SKM-1 treated with dmso at 0.1 percent for 144 hours (cell line): Measurements from ENCODE around the gene LMLN.
"Not testable (repeated sequence)": the region's sequence is repeated elsewhere in the genome, so short reads cannot be mapped to it uniquely, and the experiment has no call there.

Source experiments
- DNase-seq: peaks from one replicate; lab custom pipeline; 2025; ENCODE audit not compliant: unreplicated experiment; lab: John Stamatoyannopoulos, UW

LMLN gene

DNA sequence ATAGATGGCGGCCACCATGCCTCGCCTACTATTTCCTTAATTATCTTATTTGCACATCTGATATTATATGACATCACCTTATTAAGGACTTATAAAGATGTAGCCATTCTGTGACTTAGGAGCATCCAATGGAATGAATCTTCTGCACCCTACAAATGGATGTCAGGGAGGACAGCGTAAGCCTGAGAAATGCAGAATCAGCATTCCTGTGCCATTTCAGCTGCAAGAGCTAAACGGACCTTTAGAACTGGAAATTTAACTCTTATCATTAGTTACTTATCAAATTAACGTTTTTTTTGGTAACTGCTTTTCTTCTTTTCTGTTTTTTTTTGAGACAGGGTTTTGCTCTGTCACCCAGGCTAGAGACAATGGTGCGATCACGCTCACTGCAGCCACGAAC lies 65.6 kb downstream of the LMLN start:
- DNase-seq: no peak

DNA sequence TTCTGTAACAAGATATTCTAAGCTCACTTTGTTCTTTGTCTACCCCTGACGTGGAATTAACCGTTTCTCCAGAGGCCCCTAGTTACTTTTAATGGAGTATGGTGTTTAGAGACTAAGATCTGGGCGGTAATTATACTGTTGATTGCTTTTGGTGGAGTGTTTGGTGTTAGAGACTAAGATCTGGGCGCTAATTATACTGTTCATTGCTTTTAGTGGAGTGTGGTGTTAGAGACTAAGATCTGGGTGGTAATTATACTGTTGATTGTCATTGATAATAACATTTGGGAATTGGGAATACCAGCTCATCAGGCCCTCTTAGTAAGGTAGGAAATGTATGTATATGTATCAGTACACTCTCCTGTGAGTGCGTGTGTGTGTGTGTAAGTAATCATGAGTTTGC lies 66.6 kb downstream of the LMLN start:
- no peak for DNase-seq

DNA sequence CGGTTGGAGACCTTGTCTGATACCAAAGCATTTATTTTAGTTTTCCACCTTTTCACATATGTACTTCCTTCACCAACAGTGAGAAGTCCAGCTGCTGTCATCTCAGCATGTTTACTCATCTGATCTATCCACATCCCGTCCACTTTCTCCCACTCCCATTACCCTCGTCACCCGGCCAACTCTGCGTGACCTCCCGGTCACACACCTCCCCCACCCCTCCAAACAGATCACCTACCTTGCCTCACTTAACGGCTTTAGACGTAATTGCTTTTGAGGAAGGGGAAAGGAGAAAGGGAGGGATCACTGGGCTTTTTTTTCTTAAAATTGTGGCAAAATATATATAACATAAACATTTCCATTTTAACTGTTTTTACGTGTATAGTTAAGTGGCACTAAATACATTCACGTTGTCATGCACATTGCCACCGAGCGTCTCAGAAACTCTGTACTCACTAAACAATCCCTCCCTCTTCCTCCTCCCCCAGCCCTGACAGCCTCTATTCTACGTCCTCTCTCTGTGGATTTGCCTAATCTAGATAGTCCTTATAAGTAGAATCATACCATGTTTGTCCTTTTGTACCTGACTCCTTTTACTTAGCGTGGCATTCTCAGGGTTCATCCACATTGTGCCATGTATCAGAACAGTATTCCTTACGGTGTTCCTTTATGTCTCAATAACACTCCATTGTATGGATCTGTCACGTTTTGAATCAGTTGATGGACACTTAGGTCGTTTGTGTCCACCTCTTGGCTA lies 67.2 kb downstream of the LMLN start:
- no peak for DNase-seq

DNA sequence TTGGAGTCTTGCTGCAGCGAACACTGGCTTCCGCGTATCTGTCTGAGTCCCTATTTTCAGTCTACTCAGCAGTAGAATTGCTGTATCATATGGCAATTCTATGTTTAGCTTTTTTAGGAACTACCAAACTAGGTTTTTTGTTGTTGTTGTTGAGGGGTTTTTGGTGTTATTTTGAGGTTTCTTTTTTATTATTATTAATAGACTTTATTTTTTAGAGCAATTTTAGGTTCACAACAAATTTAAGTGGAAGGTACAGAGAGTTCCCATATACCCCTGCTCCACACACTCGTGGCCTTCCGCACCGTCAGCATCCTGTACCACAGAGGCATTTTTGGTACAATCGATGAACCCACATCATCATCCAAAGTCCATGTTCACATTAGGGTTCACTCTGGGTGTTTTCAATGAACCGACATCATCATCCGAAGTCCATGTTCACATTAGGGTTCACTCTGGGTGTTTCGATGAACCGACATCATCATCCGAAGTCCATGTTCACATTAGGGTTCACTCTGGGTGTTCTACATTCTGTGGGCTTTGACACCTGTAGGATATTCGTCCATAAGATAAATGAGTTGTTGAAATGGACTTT lies 67.9 kb downstream of the LMLN start:
- no peak for DNase-seq

DNA sequence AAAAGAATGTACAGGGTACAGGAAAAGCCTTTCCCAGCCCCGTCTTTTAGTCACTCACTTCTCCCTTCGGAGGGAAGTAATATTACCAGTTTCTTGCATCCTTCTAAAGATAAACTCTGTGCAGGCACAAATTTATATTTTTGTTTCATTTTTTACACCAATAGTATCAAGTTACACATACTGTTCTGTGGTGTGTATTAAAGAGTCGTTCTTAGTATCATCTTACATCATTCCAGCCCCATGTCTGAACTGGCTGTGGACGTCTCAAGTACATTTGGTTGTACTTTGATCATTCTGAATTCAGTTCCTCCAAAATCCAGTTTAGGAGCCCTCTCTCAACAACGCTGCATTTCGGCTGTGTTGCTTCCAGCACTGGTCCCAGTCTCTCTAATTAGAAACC lies 68.7 kb downstream of the LMLN start:
- no peak for DNase-seq

DNA sequence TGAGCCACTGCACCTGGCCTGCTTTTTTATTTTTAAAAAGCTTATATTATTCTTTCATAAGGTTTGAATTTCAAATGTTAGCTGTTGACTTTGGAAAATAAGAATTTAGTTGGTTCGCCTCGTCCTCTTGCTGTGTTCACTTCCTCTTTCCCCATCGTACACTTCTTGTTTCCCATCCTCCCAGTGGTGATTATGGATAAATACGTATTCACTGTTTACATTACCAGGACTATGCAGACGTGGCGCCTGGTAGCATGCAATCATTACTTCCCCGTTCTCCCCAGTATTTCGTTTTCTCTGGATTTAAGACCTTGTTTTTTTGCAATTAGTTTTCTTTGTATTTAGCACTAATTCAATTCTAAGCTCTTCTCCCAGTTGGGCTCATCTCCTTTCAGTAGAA lies 70.1 kb downstream of the LMLN start:
- DNase-seq: peak; percentile 18

DNA sequence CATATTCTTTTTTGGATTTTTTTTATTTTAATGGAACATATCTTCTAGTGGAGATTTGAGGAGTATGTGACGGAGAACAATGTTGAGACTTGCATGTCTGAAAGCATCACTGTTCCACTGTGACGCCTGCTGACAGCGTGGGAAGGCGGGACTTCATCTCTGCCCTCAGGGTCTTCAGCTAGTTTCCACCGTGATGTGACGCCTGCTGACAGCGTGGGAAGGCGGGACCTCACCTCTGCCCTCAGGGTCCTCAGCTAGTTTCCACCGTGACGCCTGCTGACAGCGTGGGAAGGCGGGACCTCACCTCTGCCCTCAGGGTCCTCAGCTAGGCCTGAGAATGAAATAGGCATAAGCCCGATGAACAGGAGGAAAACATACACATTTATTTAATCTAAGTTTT lies 70.7 kb downstream of the LMLN start:
- no peak for DNase-seq

DNA sequence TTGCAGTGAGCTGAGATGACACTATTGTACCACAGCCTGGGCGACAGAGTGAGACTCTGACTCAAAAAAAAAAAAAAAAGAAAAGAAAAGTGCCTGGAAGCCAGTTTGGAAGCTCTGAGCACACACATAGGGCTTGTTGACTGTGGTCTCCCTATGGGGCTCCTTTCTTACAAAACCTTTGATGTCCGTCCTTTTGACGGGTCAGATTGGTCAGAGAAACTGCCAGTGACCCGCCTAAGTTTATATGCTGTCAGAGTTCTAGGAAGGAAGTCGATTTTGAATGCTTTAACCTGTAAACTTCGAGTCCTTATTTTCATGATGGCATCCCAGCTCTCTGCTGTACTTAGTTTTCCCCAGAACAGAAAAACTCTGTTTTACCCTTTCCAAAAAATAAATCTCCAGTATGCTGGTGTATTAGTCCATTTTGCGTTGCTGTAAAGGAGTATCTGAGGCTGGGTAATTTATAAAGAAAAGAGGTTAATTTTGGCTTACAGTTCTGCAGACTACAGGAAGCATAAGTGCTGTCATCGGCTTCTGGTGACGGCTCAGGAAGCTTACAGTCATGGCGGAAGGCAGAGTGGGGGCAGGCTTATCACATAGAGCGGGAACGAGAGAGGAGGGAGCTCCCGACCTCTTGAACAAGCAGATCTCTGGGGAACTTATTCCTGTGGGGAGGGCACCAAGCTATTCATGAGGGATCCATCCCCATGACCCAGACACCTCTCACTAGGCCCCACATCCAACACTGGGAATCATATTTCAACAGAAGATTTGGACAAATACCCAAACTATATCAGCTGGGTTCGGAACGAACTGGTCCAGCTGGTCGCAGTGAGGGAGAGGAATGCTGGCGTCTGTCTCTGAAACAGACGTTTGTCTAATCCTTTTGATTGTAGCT lies 72.3 kb downstream of the LMLN start:
- DNase-seq: no peak

DNA sequence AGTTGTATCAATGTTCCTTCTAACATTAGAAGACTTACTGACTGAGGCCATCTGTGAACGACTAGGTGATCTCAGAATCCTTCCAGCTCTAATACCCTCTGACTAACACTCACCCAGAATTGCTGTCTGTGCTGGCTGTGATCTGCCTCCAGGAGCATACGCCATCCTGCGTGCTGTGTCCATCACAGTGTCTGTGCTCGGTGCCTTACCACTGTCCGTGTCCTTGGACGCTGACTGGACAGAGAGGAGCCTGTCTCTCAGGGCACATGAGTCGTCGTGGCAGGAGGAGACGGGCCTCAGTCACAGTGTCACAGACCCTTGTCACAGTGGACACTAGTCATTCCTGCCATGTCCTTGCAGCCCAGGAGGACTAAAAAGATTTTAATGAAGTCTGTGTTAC lies 83.1 kb downstream of the LMLN start:
- DNase-seq: no peak

DNA sequence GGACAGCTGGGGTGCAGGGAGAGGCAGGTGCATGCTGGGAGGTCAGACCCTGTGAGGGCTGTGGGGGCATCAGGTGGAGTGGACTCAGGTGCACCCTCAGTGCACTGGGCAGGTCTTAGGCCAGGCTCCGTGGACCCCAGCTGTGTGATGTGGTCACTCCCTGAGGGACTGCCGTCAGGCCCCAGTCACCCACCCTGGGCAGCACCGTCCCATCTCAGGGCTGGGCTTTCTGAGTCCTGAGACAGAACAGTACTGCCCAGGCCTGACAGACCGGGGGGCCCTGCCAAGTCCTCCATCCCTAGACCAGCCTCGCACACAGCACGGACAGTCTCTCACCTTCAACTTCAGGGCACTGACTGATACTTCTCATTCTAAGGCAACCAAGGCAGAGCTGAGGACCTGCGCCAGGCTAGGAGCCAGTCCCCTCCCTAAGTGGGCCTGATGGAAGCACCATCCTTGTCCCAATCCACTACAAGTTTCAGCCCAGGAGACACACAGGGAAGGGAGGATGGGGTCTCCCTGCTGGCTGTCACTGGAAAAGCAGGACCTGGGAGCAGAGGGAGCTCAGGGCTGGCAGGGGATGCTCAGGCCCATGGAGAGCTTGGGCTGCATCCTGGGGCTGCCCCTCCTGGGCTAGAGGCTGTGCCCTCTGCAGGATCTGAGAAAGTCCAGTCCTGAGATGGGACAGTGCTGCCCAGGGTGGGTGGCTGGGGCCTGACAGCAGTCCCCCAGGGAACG lies 86.3 kb downstream of the LMLN start:
- no peak for DNase-seq

DNA sequence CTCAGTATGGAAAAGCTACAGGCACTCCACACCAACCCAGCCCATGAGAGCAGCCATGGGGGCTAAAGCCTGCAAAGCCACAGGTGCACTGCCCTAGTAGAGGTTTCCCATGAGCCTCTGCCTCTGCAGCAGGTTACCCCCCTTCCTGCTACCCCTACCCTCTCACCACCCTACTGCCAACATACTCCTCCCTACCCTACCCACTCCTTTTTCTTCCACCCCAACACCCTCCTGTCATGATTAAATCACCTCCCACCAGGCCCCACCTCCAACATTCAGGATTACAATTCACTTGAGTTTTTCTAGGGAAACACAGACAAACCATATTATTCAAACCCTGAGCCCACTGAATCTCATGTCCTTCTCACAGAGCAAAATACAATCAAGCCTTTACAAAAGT lies 88.4 kb downstream of the LMLN start:
- no peak for DNase-seq

DNA sequence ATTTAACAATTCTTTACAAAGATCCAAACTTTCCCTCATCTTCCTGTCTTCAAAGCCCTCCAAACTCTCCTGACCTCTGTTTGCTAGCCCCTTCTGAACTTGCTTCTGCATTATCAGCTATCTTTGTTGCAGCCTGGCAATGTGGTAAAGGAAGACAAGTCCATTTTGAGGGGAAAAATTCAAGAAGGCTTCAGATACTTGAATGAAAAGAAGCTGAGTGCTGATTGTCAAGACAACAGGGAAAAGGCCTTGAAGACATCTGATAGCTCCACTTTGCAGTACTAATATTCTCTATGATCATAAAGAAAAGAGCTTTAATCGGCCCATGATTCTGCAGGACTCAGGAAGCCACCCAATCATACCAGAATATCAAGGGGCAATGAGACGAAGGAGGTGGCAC lies 91.8 kb downstream of the LMLN start:
- no peak for DNase-seq

DNA sequence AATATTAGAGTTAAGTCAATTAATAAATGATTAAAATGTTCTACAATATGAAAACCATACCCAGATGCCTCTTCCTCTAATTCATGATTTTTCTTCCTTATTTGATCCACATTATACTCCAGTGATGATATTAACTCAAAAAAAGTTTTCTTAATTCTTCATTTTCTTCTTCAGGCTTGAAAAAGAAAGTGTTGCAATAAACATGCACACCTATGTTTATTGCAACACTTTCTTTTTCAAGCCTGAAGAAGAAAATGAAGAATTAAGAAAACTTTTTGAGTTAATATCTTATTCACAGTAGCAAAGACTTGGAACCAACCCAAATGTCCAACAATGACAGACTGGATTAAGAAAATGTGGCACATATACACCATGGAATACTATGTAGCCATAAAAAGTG lies 93.4 kb downstream of the LMLN start:
- not testable (repeated sequence) for DNase-seq

DNA sequence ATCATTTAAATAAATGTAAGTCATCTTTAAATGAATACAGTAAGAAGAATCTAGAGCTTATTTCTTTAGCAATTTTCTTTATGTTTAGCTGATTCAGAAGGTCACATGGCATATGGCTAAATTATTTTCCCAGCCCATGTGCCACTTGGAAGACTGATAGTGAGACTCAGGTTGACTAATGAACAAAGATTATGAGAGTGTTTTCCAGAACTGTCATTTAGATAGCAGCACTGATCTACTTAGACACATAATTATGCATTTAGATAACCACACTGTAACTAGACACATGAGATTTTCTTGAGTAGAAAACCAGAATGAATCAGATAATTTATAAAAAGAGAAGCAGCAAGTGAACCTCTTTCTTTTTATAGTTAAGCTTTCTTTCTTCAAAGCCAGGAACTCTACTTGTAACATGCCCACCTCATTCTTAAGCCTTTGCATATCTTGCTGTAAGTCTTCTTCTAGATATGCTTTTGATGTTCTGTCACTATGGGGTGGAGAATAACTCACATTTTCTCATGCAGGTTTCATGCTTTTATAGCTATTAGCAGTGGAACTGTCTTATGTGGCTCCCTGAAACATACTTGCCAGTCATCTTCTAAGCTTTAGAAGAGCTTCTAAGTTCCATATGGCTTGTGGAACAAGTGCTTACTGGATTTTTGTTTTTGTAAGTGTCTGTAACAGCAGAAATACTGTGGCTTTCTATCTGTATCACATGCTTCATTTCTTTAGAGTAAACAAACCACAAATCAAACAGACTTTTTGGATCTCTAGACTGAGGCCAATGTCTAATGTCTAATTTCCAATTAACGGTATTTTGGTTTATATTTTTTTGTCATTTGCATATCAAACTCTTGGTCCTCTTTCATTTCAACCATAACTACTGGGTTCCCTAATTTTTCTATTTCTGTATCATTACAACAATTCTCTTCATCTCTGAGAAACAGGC lies 101.4 kb downstream of the LMLN start:
- no peak for DNase-seq

DNA sequence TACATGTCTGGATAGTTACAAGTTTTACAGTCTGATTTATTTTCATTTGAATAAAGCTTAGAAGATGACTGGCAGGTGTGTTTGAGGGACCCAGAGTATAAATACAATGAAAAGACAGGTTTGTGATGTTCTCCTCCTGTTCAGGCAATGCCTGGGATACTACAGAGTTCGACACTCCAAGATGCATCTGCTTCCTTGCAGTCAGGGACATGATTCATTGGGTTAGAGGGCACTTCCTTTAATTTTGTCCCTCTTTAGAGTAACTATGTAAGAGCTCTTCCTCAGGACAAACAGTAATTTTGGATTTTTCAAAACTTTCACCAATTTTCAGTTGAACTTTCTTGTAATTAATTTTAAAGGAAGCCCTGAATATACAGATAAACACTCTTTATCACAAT lies 102.0 kb downstream of the LMLN start:
- no peak for DNase-seq

DNA sequence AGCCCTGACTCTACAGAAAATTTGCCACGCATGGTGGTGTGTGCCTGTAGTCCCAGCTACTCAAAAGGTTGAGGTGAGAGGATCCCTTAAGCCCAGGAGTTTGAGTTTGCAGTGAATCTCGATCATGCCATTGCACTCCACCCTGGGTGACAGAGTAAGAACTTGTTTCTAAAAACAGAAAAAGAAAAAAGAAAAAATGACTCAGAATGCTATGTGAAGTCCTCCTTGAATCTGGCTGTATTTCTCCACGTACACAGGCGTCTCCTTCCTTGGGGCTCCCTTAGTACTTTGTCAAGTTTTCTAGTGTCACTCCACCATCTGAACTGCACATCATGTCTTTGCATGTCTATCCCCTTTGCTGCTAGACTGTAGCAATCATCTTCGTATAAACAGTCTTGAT lies 104.4 kb downstream of the LMLN start:
- no peak for DNase-seq

DNA sequence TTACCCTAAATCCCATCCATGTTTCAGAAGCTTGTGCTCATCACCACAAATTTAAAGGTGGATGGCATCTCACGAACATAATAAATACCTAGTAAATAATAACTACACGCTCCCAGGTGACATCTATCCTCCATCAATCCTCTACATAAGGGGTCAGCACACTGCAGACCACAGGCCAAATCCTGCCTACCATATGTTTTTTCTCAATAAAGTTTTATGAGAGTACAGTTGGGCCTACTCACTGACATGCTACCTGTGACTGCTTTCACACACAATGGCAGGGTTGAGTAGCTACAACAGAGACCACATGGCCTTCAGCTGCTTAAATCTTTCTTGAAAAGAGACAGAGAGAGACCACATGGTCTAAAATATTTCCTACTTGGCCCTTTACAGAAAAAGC lies 105.9 kb downstream of the LMLN start:
- no peak for DNase-seq

DNA sequence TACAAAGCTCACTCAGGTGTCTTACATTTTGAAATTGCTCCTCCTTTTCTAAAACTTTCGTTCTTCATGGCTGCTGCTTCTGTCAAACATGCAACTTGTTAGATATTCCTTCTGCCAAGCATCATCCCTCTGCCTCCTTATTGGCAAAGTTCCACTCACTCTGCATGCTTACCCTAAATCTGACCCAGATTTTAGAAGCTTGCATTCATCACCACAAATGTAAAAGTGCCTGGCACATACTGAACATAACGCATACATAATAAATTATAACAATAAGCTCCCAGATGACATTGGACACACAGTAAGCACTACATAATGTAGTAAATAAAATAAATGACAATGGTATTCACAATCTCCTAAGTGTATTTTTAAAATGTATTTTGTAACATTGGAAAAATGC lies 107.4 kb downstream of the LMLN start:
- DNase-seq: no peak

DNA sequence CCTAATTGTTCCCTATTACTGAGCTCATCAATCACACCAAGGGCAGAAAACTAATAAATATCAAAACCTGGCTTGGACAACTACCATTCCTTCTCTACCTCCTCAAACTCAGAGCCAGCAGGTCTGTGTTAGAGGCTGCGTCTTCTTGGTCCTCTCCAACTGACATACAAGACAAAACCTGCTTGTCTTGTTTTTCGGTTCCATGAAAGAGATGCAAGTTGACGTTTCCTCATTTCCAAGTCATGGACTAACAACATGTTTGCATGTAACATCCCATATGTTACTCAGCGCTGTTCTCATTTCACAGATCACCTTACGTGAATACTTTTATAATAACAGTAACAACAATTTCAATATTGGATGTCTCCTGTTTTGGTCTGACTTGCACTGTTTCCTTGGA lies 110.9 kb downstream of the LMLN start:
- DNase-seq: no peak

DNA sequence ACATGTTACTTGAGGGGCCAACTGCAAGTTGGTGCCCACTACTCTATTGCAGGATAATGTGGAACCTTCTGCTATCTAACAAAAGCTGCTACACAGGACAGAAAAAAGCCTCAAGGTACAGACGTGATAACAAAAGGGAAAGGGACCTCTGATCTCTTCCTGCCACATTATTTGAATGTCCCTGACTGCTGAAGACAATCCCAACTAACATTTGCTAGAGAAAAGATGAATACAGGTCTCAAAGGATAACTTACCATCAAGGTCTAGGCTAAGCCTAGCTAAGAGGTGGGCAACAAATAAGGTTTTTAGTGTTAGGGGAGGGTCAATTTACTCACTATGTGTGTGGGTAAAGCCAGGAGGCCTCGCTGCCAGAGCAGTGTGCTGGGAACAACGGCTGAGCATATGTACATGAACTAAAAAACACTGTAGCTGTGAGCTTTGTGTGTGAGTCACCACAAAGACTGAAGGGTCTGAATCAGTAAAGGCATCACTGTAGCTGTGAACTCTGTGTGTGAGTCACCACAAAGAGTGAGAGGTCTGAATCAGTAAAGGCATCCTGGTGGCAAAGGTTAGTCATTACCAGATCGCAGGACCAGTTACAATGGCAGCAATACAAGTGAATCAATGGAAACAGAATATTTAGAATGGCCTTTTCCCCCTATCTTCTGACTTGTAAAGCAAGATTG lies 111.7 kb downstream of the LMLN start:
- DNase-seq: no peak
